Measurements from ENCODE around the gene TRPV5.

The TRPV5 gene

DNA sequence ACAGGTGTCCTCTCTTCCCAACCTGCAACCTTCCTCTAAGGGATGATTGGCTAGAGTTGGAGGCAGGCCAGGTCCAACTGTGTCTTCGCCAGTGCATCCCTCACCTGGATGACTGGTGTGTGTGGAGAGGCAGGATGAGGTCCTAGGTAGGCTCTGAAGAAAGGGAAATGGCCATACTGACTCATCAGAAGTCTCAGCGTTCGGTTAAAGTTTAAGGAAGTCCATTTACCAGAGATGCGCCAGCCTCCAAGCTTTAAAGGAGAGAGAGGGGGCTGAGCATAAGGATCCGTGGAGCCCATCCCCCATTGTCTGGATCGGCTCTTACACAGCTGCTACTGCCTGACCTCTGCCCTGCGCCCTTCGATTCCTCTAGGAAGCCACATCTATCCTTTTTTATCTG, 24.2 kb upstream of the TRPV5 start:
- Histone ChIP-seq H3K27me3 (ENCODE audit: control insufficient read depth in 3 of 3, insufficient read depth in 3 of 3, low read depth in 1 of 3, low read length in 3 of 3) (no peaks in the 10 kb centered on the region), H4K91ac (ENCODE audit: low read depth, low read length, poor library complexity) (no peak overlapping the region), H2BK5ac (ENCODE audit: low read length) (no peak overlapping the region), H3K14ac (ENCODE audit: low read length) (no peak overlapping the region), H3K4me1 (ENCODE audit: control insufficient read depth in 2 of 2, insufficient read depth in 1 of 2, low read depth in 1 of 2, low read length in 2 of 2) (peaks cover 0 to 6% of the 10 kb centered on the region in 2 donors), H3K27ac (replicated peaks; ENCODE audit: low read length) (no peak overlapping the region), H3K79me1 (ENCODE audit: low read depth, low read length) (no peaks in the 10 kb centered on the region), H2AK5ac (ENCODE audit: low read depth, low read length) (no peak overlapping the region), H4K8ac (ENCODE audit: low read depth, low read length) (no peak overlapping the region), H3K4me3 (ENCODE audit: low read length in 2 of 2) (no peak overlapping the region), H2AFZ (ENCODE audit: low read length) (no peak overlapping the region), H3K9ac (ENCODE audit: low read depth, low read length, poor library complexity) (no peak overlapping the region), H3K9me3 (replicated peaks in 1 of 2; ENCODE audit: control insufficient read depth in 2 of 2, insufficient read depth in 1 of 2, low read depth in 1 of 2, low read length in 2 of 2) (peaks cover 0 to 4% of the 10 kb centered on the region in 2 donors), H3K4ac (ENCODE audit: low read length) (no peak overlapping the region), H2BK120ac (ENCODE audit: low read depth, low read length) (no peak overlapping the region), H2BK12ac (ENCODE audit: low read length) (no peak overlapping the region), H3K4me2 (ENCODE audit: insufficient read depth, low read length, poor library complexity, severe bottlenecking) (no peak overlapping the region), H2BK15ac (ENCODE audit: low read length) (no peak overlapping the region), H3K36me3 (replicated peaks in 1 of 2; ENCODE audit: control insufficient read depth in 2 of 2, insufficient read depth in 2 of 2, low read length in 2 of 2) (no peaks in the 10 kb centered on the region), H3K18ac (ENCODE audit: low read length) (no peak overlapping the region), H3K23ac (ENCODE audit: low read depth, low read length, poor library complexity) (no peak overlapping the region)
- DNase-seq (ENCODE audit: low spot score): no peak
- no CpG with 5 or more reads among the region's 8 CpGs for WGBS, 2 donors (ENCODE audit: extremely low coverage in 2 of 2, insufficient read length in 2 of 2, insufficient replicate concordance in 1 of 2)

DNA sequence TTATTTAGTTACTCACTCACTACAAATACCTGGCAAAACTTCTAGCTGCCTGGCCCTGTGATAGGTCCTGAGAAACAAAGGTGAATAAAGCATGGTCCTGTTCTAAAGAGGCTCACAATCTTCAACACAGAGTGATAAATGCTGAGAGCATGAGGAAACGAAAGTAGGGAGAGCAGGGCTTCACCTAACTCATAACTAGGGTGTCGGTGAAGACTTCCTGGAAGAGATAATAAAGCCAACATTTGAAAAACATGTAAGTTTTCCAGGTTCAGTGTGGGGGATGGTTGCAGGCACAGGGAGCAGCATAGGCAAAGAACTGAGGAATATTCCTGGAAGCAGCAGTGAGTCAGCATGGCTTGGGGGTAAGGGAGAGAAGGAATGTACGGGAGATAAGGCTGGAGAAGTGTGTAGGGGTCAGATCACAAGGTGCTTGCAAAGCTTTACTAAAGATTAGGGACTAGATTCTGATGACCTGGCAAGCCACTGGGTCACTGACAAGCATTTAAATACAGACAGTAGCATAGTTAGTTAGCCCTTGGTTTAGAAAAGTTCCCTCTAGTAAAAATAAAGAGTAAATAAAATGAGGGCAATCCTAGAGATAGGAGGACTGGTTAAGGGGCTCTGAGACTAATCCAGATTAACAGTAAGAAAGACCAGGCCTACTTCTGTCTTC, 23.5 kb upstream of the TRPV5 start:
- no peak overlapping the region for H2BK12ac ChIP-seq (ENCODE audit: low read length)
- no peak overlapping the region for H3K14ac ChIP-seq (ENCODE audit: low read length)
- no peaks in the 10 kb centered on the region for H3K36me3 ChIP-seq (replicated peaks in 1 of 2; ENCODE audit: control insufficient read depth in 2 of 2, insufficient read depth in 2 of 2, low read length in 2 of 2)
- H3K4me2 ChIP-seq (ENCODE audit: insufficient read depth, low read length, poor library complexity, severe bottlenecking): no peak overlapping the region
- DNase-seq (ENCODE audit: low spot score): no peak
- no peak overlapping the region for H2BK15ac ChIP-seq (ENCODE audit: low read length)
- no peak overlapping the region for H2AFZ ChIP-seq (ENCODE audit: low read length)
- no peak overlapping the region for H3K4me3 ChIP-seq (ENCODE audit: low read length in 2 of 2)
- no peak overlapping the region for H4K91ac ChIP-seq (ENCODE audit: low read depth, low read length, poor library complexity)
- no peak overlapping the region for H3K9ac ChIP-seq (ENCODE audit: low read depth, low read length, poor library complexity)
- H3K9me3 ChIP-seq (replicated peaks in 1 of 2; ENCODE audit: control insufficient read depth in 2 of 2, insufficient read depth in 1 of 2, low read depth in 1 of 2, low read length in 2 of 2): peaks cover 0 to 4% of the 10 kb centered on the region in 2 donors
- no peak overlapping the region for H3K18ac ChIP-seq (ENCODE audit: low read length)
- no peak overlapping the region for H4K8ac ChIP-seq (ENCODE audit: low read depth, low read length)
- no CpG with 5 or more reads among the region's 3 CpGs for WGBS, 2 donors (ENCODE audit: extremely low coverage in 2 of 2, insufficient read length in 2 of 2, insufficient replicate concordance in 1 of 2)
- no peaks in the 10 kb centered on the region for H3K27me3 ChIP-seq (ENCODE audit: control insufficient read depth in 3 of 3, insufficient read depth in 3 of 3, low read depth in 1 of 3, low read length in 3 of 3)
- H2AK5ac ChIP-seq (ENCODE audit: low read depth, low read length): no peak overlapping the region
- H3K4ac ChIP-seq (ENCODE audit: low read length): no peak overlapping the region
- H2BK120ac ChIP-seq (ENCODE audit: low read depth, low read length): no peak overlapping the region
- no peaks in the 10 kb centered on the region for H3K79me1 ChIP-seq (ENCODE audit: low read depth, low read length)
- H3K4me1 ChIP-seq (ENCODE audit: control insufficient read depth in 2 of 2, insufficient read depth in 1 of 2, low read depth in 1 of 2, low read length in 2 of 2): peaks cover 0 to 6% of the 10 kb centered on the region in 2 donors
- no peak overlapping the region for H3K27ac ChIP-seq (replicated peaks; ENCODE audit: low read length)
- H2BK5ac ChIP-seq (ENCODE audit: low read length): no peak overlapping the region
- H3K23ac ChIP-seq (ENCODE audit: low read depth, low read length, poor library complexity): no peak overlapping the region

DNA sequence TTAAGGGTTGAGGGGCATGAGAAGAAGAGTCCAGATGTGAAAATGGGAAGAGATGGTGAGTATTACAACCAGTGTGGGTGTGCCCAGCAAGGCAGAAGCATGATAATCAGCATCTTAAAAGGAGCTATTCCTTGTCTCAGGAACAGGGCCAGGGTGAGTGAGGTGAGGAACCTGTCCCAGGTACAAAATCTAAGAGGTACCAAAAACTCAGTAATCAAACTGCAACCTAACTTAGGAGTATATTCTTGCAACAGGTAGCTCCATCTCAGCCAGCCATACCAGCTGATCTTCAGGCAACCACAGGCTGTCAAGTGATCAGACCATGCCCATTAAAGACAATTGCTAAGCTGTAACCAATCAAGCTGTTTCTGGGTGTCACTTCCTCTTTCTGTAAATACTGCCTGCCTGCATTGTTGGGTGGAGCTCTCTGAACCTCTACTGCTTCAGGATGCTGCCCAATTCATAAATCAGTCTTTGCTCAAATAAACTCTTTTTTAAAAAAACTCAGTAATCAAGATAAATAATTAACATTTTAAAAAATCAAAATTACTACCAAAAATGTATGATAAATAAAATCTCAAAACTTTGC, 21.2 kb upstream of the TRPV5 start:
- Histone ChIP-seq H3K36me3 (replicated peaks in 1 of 2; ENCODE audit: control insufficient read depth in 2 of 2, insufficient read depth in 2 of 2, low read length in 2 of 2) (no peaks in the 10 kb centered on the region), H2AK5ac (ENCODE audit: low read depth, low read length) (no peak overlapping the region), H3K4ac (ENCODE audit: low read length) (no peak overlapping the region), H3K18ac (ENCODE audit: low read length) (no peak overlapping the region), H3K9me3 (replicated peaks in 1 of 2; ENCODE audit: control insufficient read depth in 2 of 2, insufficient read depth in 1 of 2, low read depth in 1 of 2, low read length in 2 of 2) (peaks cover 0 to 4% of the 10 kb centered on the region in 2 donors), H4K8ac (ENCODE audit: low read depth, low read length) (no peak overlapping the region), H3K27me3 (ENCODE audit: control insufficient read depth in 3 of 3, insufficient read depth in 3 of 3, low read depth in 1 of 3, low read length in 3 of 3) (no peaks in the 10 kb centered on the region), H4K91ac (ENCODE audit: low read depth, low read length, poor library complexity) (no peak overlapping the region), H3K9ac (ENCODE audit: low read depth, low read length, poor library complexity) (no peak overlapping the region), H3K23ac (ENCODE audit: low read depth, low read length, poor library complexity) (no peak overlapping the region), H3K4me1 (ENCODE audit: control insufficient read depth in 2 of 2, insufficient read depth in 1 of 2, low read depth in 1 of 2, low read length in 2 of 2) (peaks cover 0 to 2% of the 10 kb centered on the region in 2 donors), H2AFZ (ENCODE audit: low read length) (no peak overlapping the region), H3K79me1 (ENCODE audit: low read depth, low read length) (no peaks in the 10 kb centered on the region), H3K14ac (ENCODE audit: low read length) (no peak overlapping the region), H3K27ac (replicated peaks; ENCODE audit: low read length) (no peak overlapping the region), H2BK15ac (ENCODE audit: low read length) (no peak overlapping the region), H2BK12ac (ENCODE audit: low read length) (no peak overlapping the region), H2BK120ac (ENCODE audit: low read depth, low read length) (no peak overlapping the region), H3K4me2 (ENCODE audit: insufficient read depth, low read length, poor library complexity, severe bottlenecking) (no peak overlapping the region), H3K4me3 (ENCODE audit: low read length in 2 of 2) (no peak overlapping the region), H2BK5ac (ENCODE audit: low read length) (no peak overlapping the region)
- DNase-seq (ENCODE audit: low spot score): no peak

DNA sequence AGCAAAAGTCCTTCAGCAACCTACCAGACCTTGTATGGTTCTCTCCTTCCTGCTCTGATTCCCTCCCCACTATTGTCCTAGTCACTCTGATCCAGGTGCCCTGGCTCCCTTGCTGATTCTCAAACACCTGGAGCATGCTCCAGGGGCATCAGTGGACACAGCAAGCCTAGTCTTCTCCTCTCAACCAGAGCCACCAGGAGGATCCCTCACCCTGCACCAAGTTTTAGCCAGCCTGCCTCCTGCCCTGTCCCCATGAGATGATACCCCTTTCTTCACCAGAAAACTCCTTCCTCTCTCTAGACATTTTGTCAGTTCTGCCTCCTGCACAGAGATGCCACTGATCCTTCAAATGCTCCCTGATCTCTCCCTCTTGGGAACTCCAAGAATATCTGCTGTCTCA, 16.7 kb upstream of the TRPV5 start:
- Histone ChIP-seq H3K4ac (ENCODE audit: low read length) (no peak overlapping the region), H3K79me1 (ENCODE audit: low read depth, low read length) (no peaks in the 10 kb centered on the region), H2BK12ac (ENCODE audit: low read length) (no peak overlapping the region), H3K18ac (ENCODE audit: low read length) (no peak overlapping the region), H3K4me1 (ENCODE audit: control insufficient read depth in 2 of 2, insufficient read depth in 1 of 2, low read depth in 1 of 2, low read length in 2 of 2) (no peaks in the 10 kb centered on the region), H3K27ac (replicated peaks; ENCODE audit: low read length) (no peak overlapping the region), H3K9me3 (replicated peaks in 1 of 2; ENCODE audit: control insufficient read depth in 2 of 2, insufficient read depth in 1 of 2, low read depth in 1 of 2, low read length in 2 of 2) (peaks cover 0 to 4% of the 10 kb centered on the region in 2 donors), H3K23ac (ENCODE audit: low read depth, low read length, poor library complexity) (no peak overlapping the region), H3K14ac (ENCODE audit: low read length) (no peak overlapping the region), H2BK120ac (ENCODE audit: low read depth, low read length) (no peak overlapping the region), H2AK5ac (ENCODE audit: low read depth, low read length) (no peak overlapping the region), H2BK15ac (ENCODE audit: low read length) (no peak overlapping the region), H3K27me3 (ENCODE audit: control insufficient read depth in 3 of 3, insufficient read depth in 3 of 3, low read depth in 1 of 3, low read length in 3 of 3) (no peaks in the 10 kb centered on the region), H3K4me2 (ENCODE audit: insufficient read depth, low read length, poor library complexity, severe bottlenecking) (no peak overlapping the region), H2BK5ac (ENCODE audit: low read length) (no peak overlapping the region), H2AFZ (ENCODE audit: low read length) (no peak overlapping the region), H3K9ac (ENCODE audit: low read depth, low read length, poor library complexity) (no peak overlapping the region), H3K36me3 (replicated peaks in 1 of 2; ENCODE audit: control insufficient read depth in 2 of 2, insufficient read depth in 2 of 2, low read length in 2 of 2) (no peaks in the 10 kb centered on the region), H3K4me3 (ENCODE audit: low read length in 2 of 2) (no peak overlapping the region), H4K91ac (ENCODE audit: low read depth, low read length, poor library complexity) (no peak overlapping the region), H4K8ac (ENCODE audit: low read depth, low read length) (no peak overlapping the region)
- no peak for DNase-seq (ENCODE audit: low spot score)

Measured in neuronal stem cell (in vitro differentiated cells).